Measurements from ENCODE around the gene LYZL4.

DNA sequence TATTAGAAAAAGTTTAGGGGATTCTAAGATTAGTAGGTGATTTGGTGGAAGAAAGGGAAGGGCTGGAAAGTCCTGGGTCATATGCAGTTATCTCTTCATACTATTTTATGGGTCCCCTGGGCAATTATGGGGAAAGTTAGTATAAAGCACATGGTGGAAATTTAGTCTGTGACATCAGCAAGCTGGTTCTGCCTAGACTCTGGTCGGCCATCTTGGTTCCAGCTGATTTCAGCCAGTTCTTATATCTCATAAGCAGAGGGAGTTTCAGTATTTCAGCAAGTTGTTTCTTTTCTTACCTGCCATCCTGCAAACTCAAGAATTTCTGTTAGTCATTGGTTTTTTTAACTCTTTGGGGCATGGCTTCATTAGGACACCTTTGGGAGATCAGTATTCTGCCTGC is 1.0 kb upstream of the LYZL4 start:
- TF ChIP-seq, protein P1, sequence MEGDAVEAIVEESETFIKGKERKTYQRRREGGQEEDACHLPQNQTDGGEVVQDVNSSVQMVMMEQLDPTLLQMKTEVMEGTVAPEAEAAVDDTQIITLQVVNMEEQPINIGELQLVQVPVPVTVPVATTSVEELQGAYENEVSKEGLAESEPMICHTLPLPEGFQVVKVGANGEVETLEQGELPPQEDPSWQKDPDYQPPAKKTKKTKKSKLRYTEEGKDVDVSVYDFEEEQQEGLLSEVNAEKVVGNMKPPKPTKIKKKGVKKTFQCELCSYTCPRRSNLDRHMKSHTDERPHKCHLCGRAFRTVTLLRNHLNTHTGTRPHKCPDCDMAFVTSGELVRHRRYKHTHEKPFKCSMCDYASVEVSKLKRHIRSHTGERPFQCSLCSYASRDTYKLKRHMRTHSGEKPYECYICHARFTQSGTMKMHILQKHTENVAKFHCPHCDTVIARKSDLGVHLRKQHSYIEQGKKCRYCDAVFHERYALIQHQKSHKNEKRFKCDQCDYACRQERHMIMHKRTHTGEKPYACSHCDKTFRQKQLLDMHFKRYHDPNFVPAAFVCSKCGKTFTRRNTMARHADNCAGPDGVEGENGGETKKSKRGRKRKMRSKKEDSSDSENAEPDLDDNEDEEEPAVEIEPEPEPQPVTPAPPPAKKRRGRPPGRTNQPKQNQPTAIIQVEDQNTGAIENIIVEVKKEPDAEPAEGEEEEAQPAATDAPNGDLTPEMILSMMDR (IDR thresholded peaks at IDR 0.05; ENCODE audit: insufficient read depth, low read length, poor library complexity, severe bottlenecking): no peak
- no peak for TF ChIP-seq EZH2phosphoT487 (conservative IDR thresholded peaks at IDR 0.05; ENCODE audit: low read length)

Measured in SU-DHL-6 (cell line).